SK-N-SH (cell line): ENCODE results near the gene SOBP.

ENCODE experiments used
- EP300 ChIP-seq, 2 experiments: IDR thresholded peaks; 2 replicates each; pipeline versions ENCODE4 v1.4.0 to v1.6.1; 2012; ENCODE audit warnings: borderline replicate concordance in 1 of 2, low read depth in 1 of 2, low read length in 1 of 2
- EZH2phosphoT487 ChIP-seq: fragments of 200-600 bp; sonication (generic); IDR thresholded peaks from 2 replicates; pipeline ENCODE4 v1.6.1; 2017; ENCODE audit warnings: low read depth, mixed run types, mild to moderate bottlenecking, antibody characterized with exemption, moderate library complexity, borderline replicate concordance
- JUND ChIP-seq: IDR thresholded peaks from 2 replicates; pipeline ENCODE4 v1.4.0; 2012

DNA sequence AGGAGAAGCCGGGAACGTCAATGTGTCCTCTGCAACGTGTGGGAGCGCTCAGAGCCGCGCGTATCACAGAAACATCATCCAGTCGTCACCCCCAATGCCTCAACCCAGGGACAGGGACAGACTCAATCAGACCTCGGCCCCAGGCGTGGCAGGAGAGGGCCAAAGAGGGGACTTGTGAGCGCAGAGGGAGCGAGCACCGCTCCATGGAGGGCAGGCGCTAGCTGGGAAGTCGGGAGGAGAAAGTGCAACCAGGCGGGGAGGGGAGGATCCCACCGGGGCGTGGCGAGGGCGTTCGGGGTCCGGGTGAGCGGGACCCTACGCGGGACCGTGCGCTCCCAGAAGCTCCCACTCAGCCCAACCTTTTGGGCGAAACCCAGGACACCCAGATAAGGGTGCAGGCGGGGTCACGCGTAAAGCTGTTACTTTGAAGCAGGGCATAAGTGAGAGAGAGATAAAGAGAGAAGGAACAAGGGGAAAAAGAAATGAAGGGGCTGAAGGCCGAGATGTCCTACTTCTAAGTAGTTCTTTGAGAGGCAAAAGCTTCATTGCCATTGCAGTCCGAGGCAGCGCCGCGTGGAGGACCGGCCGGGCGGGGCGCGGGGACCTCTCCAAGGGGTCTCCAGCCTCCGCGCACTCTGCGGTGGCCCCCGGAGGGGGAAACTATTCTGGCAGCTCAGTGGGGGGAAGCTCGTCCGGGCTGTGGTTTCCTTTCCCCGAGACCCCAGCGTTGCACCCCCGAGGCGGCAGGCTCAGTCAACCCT, 862 bp upstream of the SOBP start:
- TF ChIP-seq JUND (no peak), EP300 (IDR thresholded peaks at IDR 0.05; ENCODE audit: borderline replicate concordance in 1 of 2, low read depth in 1 of 2, low read length in 1 of 2) (no peak), EZH2phosphoT487 (no peak)
